DND-41 (cell line): ENCODE results near the gene MSMP.

ENCODE experiments used
- CTCF ChIP-seq: IDR thresholded peaks from 2 replicates; pipeline ENCODE4 v1.5.1; 2012; ENCODE audit warnings: borderline replicate concordance, low read length, moderate library complexity, mild to moderate bottlenecking; ENCODE audit not compliant: poor library complexity, severe bottlenecking; ENCODE audit errors: extremely low read depth
- EZH2 ChIP-seq: IDR thresholded peaks from 3 replicates; pipeline ENCODE4 v1.6.1; 2012; ENCODE audit warnings: borderline replicate concordance, low read depth, mild to moderate bottlenecking, moderate library complexity, low read length, inconsistent platforms; ENCODE audit not compliant: severe bottlenecking

- TF ChIP-seq CTCF (no peak), EZH2 (no peak)
These were observed 37.3 kb upstream of the MSMP start, which contains the start of gene NPR2 for GRCh38 chr9:35791297-35791921.
